Upper lobe of left lung (tissue), 4 donors: ENCODE measurements around the gene NAA60.

ENCODE experiments used
- CTCF ChIP-seq, 6 experiments: fragments of 450-650 bp in 4 of 6; fragments of 200-600 bp in 2 of 6; sonication (generic) in 2 of 6; IDR thresholded peaks; one replicate each; pipeline ENCODE4 v1.5.1; 2016 to 2019; ENCODE audit warnings: antibody characterized with exemption in 6 of 6
- EP300 ChIP-seq, 4 donors: sonication (generic); formaldehyde crosslinking; IDR thresholded peaks; one replicate each; pipeline ENCODE4 v1.5.1; 2017; ENCODE audit warnings: antibody characterized with exemption in 4 of 4, control low read depth in 2 of 4
- POLR2A ChIP-seq, 4 donors: fragments of 450-650 bp; IDR thresholded peaks; one replicate each; pipeline ENCODE4 v1.5.1; 2016 to 2017; ENCODE audit warnings: antibody characterized with exemption in 4 of 4, mild to moderate bottlenecking in 2 of 4
- POLR2AphosphoS5 ChIP-seq, 2 donors: sonication (generic); formaldehyde crosslinking; IDR thresholded peaks; one replicate each; pipeline ENCODE4 v1.5.1; 2017; ENCODE audit warnings: antibody characterized with exemption in 2 of 2

GRCh38 chr16:3454093-3454492 is 10.6 kb downstream of the NAA60 start:
- TF ChIP-seq CTCF (IDR thresholded peaks at IDR 0.05): no peak
- no peak for TF ChIP-seq POLR2AphosphoS5 (IDR thresholded peaks at IDR 0.05)
- no peak for TF ChIP-seq POLR2A (IDR thresholded peaks at IDR 0.05)
- no peak for TF ChIP-seq EP300 (IDR thresholded peaks at IDR 0.05)
